Activated CD4-positive, alpha-beta T cell treated with anti-CD3 and anti-CD28 coated beads, Interleukin-2, amount 50 U/mL, for 24 hours (primary cell): ENCODE data around the gene XRCC6.
A peak's percentile ranks its signal among the peaks of the same experiment; 100 is the strongest.
"Not testable (repeated sequence)": the region's sequence is repeated elsewhere in the genome, so short reads cannot be mapped to it uniquely, and the experiment has no call there.

ENCODE experiments used
- DNase-seq, 2 donors: peaks; one replicate each; pipeline ENCODE4 v3.0.0-alpha.2; 2020; ENCODE audit warnings: low read depth in 1 of 2, low spot score in 1 of 2

The XRCC6 gene

GRCh38 chr22:41648432-41648831 is 27.3 kb downstream of the XRCC6 start:
- DNase-seq: no peak

DNA sequence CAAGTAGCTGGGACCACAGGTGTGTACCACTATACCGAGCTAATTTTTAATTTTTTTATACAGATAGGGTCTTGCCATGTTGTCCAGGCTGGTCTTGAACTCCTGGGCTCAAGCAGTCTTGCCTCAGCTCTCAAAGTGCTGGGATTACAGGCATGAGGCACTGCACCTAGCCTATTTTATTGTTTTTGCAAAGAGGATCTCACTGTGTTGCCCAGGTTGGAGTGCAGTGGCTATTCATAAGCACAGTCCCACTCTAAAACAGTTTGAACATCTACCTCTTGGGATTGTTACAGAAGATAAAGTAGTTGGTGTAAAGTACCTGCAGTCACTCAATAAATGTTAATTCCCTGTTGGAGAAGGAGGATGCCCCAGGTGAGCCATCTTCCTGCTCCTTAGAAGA is 29.1 kb downstream of the XRCC6 start:
- no peak for DNase-seq

- DNase-seq: no peak
Measured at GRCh38 chr22:41650821-41651220, 29.7 kb downstream of the XRCC6 start.

- DNase-seq: no peak
Measured at GRCh38 chr22:41654322-41654721, 33.2 kb downstream of the XRCC6 start.

DNA sequence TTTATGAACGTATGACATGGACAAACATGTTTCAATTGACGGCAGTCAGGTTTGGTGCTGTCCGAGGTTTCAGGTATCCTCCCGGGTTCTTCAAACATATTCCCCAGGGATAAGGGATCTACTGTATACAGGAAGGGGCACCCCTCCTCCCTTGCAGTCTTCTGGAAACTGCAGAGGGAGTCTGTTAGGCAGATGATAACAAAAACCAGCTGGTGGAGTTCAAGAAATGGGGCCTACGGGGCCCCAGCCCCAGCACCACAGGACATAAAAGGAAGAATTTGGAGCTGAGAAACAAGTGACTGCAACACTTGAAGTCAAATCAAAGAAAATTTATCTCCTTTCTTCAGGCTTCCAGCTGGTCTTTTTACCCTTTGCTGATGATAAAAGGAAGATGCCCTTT is 35.5 kb downstream of the XRCC6 start:
- no peak for DNase-seq

GRCh38 chr22:41657709-41658108 is 36.6 kb downstream of the XRCC6 start:
- DNase-seq: no peak

DNA sequence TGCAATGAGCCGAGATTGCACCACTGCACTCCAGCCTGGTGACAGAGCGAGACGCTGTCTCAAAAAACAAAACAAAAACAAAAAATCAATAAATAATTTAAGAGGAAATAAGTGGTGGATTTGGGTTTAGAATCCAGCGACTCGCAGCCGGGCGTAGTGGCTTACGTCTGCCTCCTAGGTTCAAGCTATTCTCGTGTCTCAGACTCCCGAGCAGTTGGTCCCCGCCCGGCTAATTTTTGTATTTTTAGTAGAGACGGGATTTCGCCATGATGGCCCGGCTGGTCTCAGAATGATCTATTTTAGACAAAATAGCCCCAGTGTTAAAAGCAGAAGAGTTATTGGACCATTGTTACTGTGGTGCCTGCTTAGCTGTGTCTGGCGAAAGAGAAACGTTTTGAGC is 37.8 kb downstream of the XRCC6 start:
- DNase-seq: no peak

GRCh38 chr22:41659941-41660340 is 38.8 kb downstream of the XRCC6 start:
- DNase-seq: no peak

DNA sequence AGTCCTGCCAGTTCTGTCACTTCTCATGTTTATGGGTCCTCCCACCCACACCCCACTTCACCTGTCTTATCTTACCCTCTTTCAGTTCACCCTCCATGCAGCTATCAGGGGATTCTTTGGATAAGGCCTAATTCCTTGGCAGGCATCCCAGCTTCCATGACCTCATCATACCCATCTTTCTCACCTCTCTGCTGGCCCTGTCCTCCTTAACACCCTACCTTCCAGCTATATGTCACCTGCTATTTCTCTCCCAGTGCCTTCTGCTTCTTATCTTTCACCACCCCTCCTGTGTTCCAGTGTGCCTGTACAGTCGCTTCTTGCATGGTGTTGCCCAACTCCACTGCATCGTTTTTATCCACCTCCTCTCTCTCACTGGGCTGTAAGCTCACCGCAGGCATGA is 39.3 kb downstream of the XRCC6 start:
- no peak for DNase-seq

DNA sequence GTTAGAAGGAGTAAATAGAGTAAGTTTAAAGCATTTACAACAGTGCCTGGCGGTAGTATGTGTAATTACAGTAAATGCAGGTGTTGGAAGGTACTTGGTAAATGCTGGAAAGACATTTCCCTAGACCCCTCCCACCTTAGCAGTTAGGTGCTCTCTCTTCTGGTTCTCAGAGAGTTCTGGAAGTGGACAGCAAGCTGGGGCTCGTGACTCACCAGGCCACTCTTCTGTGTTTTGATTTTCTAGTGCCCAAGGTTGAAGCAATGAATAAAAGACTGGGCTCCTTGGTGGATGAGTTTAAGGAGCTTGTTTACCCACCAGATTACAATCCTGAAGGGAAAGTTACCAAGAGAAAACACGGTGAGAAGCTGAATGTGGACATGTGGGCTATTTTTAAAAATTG is 40.0 kb downstream of the XRCC6 start:
- DNase-seq: no peak

DNA sequence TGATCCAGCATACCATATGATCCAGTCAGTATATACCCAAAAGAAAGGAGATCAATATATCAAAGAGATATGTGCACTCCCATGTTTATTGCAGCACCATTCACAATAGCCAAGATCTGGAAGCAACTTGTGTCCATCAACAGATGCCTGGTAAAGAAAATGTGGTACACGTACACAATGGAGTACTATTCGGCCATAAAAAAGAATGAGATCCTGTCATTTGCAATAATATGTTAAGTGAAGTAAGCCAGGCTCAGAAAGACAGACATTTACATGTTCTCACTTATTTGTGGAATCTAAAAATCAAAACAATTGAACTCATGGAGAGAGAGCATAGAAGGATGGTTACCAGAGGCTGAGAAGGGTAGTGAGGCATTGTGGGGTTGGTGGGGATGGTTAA is 40.6 kb downstream of the XRCC6 start:
- DNase-seq: no peak

GRCh38 chr22:41663594-41663993 is 42.5 kb downstream of the XRCC6 start:
- DNase-seq: not testable (repeated sequence)

DNA sequence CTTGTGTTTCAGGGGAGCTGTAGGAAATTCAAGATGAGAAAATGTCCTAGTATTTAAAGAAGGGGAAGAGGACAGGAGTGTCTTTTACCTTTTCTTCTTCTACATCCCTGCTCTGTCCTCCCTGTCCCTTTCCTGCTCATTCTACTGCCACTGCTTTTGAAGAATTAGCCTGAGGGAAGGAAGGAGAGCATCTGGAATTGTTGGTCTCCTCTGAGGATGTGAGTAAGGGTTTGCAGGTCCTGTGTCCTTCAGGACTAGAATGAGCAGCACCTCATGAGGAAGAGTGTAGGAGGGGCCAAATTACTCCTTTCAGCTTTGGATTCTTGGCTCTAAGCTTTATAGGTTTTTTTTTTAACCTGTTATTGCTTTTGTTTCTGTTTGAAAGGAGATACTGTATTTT is 43.4 kb downstream of the XRCC6 start:
- DNase-seq: no peak

DNA sequence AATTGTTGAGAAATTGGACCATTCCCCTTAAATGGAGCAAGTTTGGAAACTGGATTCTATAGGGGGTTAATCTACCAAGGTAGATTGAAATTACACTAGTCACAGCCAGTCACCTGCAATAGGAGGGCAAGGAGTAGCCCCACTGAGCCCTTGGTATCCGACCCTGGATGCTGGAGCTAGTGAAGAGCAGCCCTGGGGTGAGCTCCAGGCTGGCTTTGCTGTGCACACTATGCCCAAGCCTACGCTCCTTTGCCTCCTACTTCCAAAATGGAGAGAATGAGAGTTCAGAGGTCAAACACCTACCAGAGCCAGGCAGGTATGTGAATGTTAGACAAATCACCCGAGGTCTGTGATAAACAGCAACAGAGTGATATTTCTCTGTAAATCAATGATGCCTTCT is 43.9 kb downstream of the XRCC6 start:
- no peak for DNase-seq

DNA sequence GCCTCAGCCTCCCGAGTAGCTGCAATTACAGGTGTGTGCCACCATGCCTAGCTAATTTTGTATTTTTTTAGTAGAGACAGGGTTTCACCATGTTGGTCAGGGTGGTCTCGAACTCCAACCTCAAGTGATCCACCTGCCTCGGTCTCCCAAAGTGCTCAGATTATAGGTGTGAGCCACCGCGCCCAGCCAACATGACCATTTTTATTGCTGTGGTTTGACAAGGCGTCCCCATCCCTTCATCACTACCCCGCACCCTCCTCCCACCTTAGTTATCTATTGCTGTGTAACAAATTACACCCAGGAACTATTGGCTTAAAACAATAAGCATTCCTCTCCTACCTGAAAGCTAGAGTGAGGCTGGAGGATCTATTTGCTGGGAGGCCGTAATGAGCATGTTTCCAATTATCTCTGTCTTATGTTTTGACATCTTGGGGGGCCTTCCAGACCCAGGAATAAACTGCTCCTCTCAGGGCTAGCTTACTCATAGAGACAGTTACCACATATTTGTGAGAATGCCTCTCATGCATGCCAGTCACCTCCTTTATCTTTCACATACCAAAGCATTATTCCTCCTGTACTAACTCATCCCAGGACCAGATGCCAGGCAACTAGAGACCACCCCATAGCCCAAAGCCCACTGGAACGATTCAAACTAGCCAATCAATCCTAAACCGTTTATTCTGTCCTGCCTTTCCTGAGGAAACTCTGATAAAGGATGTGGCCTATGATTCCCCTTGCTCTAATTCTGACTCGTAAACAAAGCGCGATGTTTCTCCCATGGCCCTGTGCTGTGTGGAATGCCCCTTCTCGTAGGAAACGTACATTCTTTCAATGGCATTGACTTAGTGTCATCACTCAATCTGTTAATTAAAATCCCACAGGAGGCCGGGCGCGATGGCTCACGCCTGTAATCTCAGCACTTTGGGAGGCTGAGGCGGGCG is 48.1 kb downstream of the XRCC6 start:
- no peak for DNase-seq

DNA sequence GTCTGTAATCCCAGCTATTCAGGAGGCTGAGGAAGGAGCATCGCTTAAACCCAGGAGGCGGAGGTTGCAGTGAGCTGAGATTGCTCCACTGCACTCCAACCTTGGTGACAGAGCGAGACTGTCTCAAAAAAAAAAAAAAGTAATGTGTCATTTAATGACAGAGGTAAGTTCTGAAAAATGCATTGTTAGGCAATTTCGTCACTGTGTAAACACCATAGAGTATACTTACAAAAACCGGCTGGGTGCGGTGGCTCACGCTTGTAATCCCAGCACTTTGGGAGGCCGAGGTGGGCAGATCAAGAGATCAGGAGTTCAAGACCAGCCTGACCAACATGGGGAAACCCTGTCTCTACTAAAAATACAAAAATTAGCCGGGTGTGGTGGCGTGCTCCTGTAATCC is 51.0 kb downstream of the XRCC6 start:
- not testable (repeated sequence) for DNase-seq

DNA sequence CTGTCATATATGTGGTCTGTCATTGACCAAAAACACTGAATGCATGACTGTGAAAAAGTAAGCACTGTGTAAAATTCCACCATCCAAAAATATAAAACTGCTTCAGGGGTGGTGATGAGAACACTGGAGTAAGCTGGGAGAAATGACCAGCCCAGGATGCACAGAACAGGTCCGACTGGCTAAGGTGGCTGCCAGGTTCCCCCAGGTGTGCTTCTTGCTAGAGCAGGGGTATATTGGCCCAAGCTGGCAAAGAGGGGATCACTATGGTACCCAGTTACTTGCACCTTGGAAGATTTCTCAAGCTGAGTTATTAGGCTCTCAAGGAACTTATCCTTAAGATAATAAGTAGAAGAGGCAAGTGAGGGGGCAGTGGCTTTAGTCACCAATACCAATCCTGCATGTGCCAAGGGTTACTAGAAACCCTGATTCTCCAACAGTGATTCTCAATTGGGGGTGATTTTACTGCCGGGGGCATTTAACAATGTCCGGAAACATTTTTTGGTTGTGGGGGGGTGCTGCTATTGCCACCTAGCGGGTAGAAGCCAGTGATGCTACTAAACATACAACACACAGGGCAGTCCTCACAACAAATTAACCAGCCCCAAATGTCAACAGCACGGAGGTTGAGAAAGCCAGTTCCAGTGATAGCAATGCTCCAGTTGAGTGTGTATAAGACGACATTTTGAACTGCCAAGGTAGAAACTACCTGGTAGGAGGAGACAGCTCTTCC is 51.9 kb downstream of the XRCC6 start:
- no peak for DNase-seq

- DNase-seq: no peak
Measured at GRCh38 chr22:41674846-41675340, 53.8 kb downstream of the XRCC6 start.

- no peak for DNase-seq
Measured at GRCh38 chr22:41676134-41676533, 55.0 kb downstream of the XRCC6 start.

DNA sequence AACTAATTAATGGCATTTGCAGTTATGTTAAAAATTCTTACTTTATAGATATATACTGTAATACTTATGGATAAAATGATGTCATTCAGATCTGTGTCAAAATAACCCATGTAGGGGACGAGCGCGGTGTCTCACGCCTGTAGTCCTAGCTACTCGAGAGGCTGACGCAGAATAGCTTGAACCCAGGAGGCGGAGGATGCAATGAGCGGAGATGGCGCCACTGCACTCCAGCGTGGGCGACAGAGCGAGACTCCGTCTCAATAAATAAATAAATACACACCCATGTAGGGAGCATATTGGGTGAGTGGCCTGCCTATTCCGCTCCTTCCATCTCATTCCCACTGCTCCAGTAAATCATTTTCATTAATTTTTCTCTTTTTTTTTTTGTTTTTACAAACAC is 60.5 kb downstream of the XRCC6 start:
- DNase-seq: no peak

DNA sequence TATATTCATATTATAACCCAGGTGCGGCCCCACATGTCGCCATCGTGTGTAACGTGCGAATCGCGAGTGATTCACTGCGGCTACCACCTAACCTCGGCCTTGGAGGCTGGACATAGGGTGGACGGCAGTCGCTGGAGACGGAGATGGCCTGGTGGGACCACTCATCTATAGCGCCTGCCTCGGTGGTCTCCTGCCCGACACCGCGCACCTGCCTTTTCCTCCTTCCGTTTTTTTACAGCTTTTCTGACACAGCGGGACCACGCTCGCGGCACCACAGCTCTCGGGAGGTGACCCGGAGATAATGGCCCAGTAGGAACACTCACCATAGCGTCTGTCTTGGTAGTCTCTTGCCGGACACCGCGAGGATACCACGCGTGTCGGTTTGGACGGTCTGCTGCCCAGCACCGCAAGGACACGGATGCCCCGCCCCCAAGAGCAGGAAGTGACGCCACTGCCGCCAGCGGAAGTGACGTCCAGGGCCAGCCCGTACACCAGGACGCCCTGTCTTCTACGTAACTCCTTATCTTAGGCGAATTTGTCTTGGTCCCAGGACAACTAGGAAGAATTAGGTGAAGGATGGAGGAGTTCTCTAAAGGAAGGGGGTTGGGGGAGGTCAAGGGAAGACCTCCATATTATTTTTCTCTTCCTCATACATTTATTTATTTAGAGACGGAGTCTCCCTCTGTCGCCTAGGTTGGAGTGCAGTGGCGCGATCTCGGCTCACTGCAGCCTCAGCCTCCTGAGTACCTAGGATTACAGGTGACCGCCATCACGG is 61.1 kb downstream of the XRCC6 start:
- peak; percentile 74 to 78 for DNase-seq
